ENCODE measurements around the gene GABRR1. TPM values are rescaled to one million over a fixed set of nuclear protein-coding genes. Genes with fewer than 3 reads are reported as not detected.

The GABRR1 gene
- total RNA-seq (2014; rRNA removed; shearing (Covaris generic)) = 0.26 and 0.30 TPM in 2 replicates

DNA sequence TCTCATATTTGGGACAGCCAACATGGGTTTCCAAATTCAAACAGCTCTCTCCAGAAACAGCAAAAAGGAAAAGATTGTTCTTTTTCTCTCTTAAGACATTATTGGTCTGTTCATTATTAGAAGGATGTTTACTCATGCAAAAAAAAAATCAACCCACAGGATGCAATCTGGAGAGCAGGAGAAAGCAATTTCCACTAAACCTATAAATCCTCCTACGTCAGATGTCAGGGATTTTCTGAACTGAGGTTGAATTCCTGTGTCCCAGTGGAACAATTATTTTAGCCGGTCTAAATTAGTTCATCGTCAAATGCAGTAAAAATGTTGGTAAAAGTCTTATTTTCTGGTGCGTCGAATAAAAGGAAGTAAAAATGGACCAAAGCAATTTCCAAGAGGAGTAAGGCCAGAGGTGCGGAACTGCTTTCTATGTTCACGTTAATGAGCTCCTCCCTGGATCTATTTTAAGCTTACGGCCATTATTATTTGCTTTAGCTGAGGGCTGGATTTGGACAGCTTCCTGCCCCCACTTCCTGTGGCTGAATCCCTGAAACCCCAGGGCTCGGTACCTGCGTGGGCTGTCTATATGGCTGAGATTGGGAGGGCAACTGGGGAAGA is at the start of gene GABRR1:
Gene GABRR1, minus strand, starts transcription at position 60 of the 612 bp plus-strand sequence. Its CDS starts 36 bp downstream, at position 24.
- peak; percentile 31 to 53 for DNase-seq
- peaks cover 20% of the 10 kb centered on the region for H3K4me1 ChIP-seq

DNA sequence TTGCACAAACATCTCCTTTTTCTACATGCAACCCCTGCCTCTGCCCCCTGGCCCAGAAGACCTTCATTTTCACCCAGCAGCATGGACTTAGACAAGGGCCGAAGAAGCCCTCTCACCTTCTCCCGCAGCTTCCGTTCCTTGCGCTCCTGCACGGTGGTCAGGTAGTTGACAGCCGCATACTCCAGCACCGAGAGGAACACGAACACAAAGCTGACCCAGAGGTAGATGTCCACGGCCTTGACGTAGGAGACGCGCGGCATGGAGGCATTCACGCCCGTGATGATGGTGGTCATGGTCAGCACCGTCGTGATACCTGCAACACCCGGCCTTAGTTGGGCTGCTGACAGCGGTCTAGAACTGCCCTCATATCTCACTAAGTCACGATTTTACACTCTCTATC is 47.1 kb upstream of the GABRR1 start:
- Histone ChIP-seq H3K4me3 (no peak overlapping the region), H3K36me3 (no peaks in the 10 kb centered on the region), H3K27ac (no peak overlapping the region), H3K27me3 (no peaks in the 10 kb centered on the region), H3K9me3 (replicated peaks) (no peaks in the 10 kb centered on the region), H3K4me1 (peaks cover 3% of the 10 kb centered on the region)
- no peak for DNase-seq

More for the DNA sequence above, at the start of gene GABRR1:
- Histone ChIP-seq H3K9me3 (replicated peaks) (no peaks in the 10 kb centered on the region), H3K27me3 (no peaks in the 10 kb centered on the region), H3K27ac (no peak within 1 kb of the TSS; the same call in 1 of the 2 replicates), H3K36me3 (no peaks in the 10 kb centered on the region), H3K4me3 (peak within 1 kb of the TSS; percentile 39)

DNA sequence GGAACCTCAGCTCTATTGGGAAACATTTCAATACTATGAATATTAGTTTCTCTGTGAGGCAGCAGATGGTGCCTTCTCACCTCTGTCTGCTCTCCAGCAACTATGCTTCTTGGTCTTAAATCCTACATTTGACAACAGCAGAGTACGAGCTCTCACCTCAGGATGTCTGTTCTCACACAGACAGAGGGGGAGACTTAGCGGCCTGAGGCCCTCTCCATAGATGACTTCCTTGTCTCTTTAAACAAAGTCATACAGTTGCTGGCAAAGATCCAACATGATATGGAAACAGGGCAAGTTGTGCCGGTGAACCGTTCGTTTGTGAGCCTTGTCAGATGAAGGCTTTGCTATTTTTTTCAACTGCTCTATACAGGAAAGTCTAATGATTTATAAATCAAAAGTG is 43.7 kb upstream of the GABRR1 start:
- Histone ChIP-seq H3K27ac (no peak overlapping the region), H3K4me3 (no peak overlapping the region), H3K9me3 (replicated peaks) (no peaks in the 10 kb centered on the region), H3K36me3 (no peaks in the 10 kb centered on the region), H3K27me3 (no peaks in the 10 kb centered on the region), H3K4me1 (peaks cover 3% of the 10 kb centered on the region)
- DNase-seq = peak; percentile 22 to 66

DNA sequence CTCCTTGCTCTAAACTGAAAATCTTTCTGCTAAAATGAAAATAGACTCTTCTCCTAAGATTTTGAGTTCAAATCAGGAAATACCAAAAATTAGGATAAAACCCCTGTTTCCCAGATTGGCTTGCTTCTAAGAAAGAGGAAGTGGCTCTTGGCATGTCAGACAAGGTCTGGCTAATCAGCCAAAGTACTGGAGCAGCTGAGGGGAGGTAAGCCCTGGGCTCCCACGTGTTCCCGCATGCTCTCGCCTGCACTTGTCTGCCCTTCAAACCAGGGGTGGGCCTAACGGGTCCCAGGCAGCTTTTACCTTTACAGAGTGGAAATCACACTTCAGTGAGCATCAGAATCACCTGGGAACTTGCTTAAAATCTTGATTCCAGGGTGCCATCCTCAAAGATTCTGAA is 43.2 kb upstream of the GABRR1 start:
- Histone ChIP-seq H3K27ac (no peak overlapping the region), H3K4me3 (no peak overlapping the region), H3K27me3 (no peaks in the 10 kb centered on the region), H3K36me3 (no peaks in the 10 kb centered on the region), H3K4me1 (peaks cover 3% of the 10 kb centered on the region), H3K9me3 (replicated peaks) (no peaks in the 10 kb centered on the region)
- DNase-seq = peak; percentile 45 to 55

DNA sequence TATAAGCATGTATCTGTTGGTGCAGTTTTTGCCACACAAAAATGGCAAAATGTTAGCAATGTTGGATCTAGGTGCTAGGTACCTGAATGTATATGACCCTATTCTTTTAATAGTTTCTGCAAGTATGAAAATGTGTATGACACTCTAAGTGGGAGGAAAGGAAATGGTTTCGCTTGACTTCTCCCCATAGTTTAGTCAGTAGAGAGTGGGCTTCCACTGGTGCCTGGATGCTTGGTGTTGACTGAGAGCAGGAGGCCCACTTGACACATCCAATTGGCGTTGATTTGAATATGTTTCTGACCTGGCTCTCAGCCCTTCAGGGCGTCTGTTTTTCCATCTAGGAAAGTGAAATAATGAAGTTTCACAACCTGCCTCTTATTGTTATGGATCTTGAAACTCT is 41.8 kb upstream of the GABRR1 start:
- H3K4me1 ChIP-seq = peaks cover 3% of the 10 kb centered on the region
- no peak for DNase-seq
- H3K27ac ChIP-seq = no peak overlapping the region
- H3K27me3 ChIP-seq = no peaks in the 10 kb centered on the region
- no peaks in the 10 kb centered on the region for H3K9me3 ChIP-seq (replicated peaks)
- no peaks in the 10 kb centered on the region for H3K36me3 ChIP-seq
- H3K4me3 ChIP-seq = no peak overlapping the region

DNA sequence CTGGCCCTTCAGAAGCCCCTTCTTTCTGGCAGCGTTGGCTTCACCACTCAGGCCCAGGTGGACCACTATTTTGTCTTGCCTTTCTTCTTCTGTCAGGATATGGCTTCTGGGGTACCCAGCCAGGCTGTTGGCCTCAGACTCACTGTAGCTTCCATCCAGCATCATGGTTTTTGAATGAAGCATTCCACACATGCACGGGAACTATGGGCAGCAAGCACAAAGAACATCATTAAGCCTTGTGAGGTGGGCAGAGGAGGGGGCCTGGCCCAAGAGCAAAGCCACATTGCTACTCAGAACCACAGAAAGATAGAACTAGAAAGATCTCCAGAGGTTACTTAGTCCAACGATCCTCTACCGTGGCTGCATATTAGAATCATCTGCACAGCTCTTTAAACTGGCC is 40.6 kb upstream of the GABRR1 start:
- peaks cover 3% of the 10 kb centered on the region for H3K4me1 ChIP-seq
- no peak for DNase-seq
- no peak overlapping the region for H3K4me3 ChIP-seq
- no peak overlapping the region for H3K27ac ChIP-seq
- H3K9me3 ChIP-seq (replicated peaks) = no peaks in the 10 kb centered on the region
- H3K36me3 ChIP-seq = no peaks in the 10 kb centered on the region
- H3K27me3 ChIP-seq = no peaks in the 10 kb centered on the region

DNA sequence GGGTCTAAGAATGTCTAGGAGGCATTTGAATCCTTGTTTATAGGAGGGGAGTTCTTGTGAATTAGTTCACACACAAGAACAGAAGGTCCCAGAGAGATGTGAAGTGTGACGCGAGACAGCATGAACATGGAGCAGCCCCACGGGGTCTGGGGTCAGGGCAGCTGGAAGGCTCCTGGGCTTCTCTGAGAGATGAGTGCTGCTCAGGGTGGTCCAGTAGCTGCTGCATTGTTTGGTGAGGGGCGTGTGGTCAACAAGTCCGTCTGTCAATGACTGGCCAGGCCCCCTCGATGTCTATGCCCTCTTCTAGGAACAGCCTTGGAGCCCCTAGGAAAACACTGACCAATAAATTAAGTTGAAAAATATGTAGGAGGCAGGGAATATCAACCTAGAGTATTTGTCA is 40.2 kb upstream of the GABRR1 start:
- H3K36me3 ChIP-seq = no peaks in the 10 kb centered on the region
- no peaks in the 10 kb centered on the region for H3K9me3 ChIP-seq (replicated peaks)
- H3K27me3 ChIP-seq = no peaks in the 10 kb centered on the region
- peaks cover 3% of the 10 kb centered on the region for H3K4me1 ChIP-seq
- no peak for DNase-seq
- H3K4me3 ChIP-seq = no peak overlapping the region
- no peak overlapping the region for H3K27ac ChIP-seq

DNA sequence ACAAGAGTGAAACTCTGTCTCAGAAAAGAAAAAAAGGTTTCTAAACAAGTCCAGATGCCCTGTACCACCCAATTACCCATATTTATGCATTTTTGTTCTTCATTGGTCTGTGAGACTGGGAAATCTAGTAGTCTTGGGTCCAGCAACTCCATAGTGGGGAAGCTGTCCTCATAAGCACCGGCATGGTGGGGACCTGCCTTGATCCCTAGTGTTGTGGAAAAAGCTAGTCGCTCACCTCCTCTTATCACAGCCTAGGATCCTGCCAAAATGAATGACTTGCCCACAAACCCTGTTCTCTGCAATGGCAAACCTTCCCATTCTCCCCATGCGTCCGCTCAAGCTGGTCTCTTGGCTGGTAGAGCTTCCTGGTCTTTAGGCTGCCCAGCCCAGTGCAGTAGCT is 38.3 kb upstream of the GABRR1 start:
- Histone ChIP-seq H3K4me3 (no peak overlapping the region), H3K27ac (no peak overlapping the region), H3K4me1 (no peaks in the 10 kb centered on the region), H3K36me3 (no peaks in the 10 kb centered on the region), H3K27me3 (no peaks in the 10 kb centered on the region), H3K9me3 (replicated peaks) (no peaks in the 10 kb centered on the region)
- DNase-seq = no peak

DNA sequence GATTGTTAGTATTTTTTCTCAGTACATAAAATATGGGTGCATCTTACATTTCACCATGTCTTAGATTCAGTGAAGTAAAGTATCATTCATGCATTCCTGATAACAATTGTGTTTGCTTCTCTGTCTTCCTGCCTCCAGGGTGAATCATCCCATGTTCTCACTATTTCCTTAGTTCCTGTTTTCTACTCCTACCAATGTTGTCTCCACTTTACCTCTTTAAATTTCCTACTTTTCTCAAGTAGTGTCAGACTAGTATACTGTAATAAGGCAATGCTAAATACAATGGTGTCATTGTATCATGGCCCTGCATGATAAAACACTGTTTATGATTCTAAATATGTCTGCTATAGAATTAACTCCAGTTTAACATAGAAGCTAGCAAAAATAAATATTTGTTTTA is 37.4 kb upstream of the GABRR1 start:
- Histone ChIP-seq H3K36me3 (no peaks in the 10 kb centered on the region), H3K4me1 (no peaks in the 10 kb centered on the region), H3K27ac (no peak overlapping the region), H3K27me3 (no peaks in the 10 kb centered on the region), H3K4me3 (no peak overlapping the region), H3K9me3 (replicated peaks) (no peaks in the 10 kb centered on the region)
- DNase-seq = no peak

DNA sequence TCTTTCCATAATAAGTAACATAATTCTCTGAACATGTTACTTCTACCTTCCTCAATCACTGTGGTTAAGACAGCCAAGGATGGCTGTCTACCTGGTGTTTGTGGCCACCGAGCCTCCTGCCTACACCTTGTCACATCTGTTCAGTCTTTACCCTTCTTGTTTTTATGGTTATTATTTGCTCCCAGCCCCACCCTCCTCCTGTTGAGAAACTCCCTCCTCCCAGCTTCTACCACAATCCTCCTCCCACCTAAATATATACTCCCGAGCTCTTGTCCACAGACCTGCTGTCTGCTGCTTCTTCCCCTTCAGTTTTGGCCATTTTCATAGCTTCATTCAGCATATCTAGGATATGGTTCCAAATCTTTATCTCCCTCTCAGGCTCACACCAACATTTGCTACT is 35.7 kb upstream of the GABRR1 start:
- DNase-seq = no peak
- Histone ChIP-seq H3K9me3 (replicated peaks) (no peaks in the 10 kb centered on the region), H3K4me3 (no peak overlapping the region), H3K4me1 (no peaks in the 10 kb centered on the region), H3K27me3 (no peaks in the 10 kb centered on the region), H3K27ac (no peak overlapping the region), H3K36me3 (no peaks in the 10 kb centered on the region)

DNA sequence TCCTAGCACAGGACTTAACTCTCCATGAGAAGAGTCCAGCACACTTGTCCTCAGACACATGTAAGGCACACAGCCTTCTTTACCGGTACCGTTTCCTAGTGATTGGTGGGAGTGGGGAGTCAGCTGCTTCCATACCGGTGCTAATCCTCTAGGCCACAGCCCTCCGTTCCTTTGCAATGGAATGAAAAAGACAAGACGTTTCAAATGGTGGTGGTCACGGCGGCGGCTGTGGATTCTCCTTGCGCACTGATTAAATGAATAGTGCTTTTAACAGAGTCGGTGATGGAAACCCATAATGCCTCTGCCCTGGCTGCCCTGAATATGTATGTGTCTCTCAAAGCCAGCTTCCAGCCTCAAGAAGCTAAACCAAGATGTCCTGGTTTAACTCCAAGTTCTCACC is 34.8 kb upstream of the GABRR1 start:
- Histone ChIP-seq H3K36me3 (no peaks in the 10 kb centered on the region), H3K4me1 (no peaks in the 10 kb centered on the region), H3K27me3 (no peaks in the 10 kb centered on the region), H3K4me3 (no peak overlapping the region), H3K9me3 (replicated peaks) (no peaks in the 10 kb centered on the region), H3K27ac (no peak overlapping the region)
- DNase-seq = no peak

DNA sequence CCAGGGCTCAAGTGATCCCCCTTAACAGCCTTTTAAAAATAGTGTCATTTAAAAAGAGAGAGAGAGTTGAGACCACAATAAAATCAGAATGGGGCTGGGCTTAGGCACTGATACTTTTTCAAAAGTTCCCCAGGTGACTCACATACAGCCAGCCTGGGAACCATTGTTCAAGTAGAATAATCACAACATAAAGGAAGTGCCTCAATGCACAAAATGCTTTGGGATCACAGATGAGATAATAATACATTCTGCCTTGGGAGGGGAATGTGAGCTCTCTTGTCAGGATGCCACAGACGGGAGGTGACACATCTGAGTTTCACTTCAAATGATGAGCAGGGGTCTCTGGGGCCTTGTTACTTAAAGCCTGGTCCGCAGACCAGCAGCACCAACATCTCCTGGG is 34.0 kb upstream of the GABRR1 start:
- no peak for DNase-seq
- Histone ChIP-seq H3K27ac (no peak overlapping the region), H3K9me3 (replicated peaks) (no peaks in the 10 kb centered on the region), H3K27me3 (no peaks in the 10 kb centered on the region), H3K4me1 (no peaks in the 10 kb centered on the region), H3K4me3 (no peak overlapping the region), H3K36me3 (no peaks in the 10 kb centered on the region)

DNA sequence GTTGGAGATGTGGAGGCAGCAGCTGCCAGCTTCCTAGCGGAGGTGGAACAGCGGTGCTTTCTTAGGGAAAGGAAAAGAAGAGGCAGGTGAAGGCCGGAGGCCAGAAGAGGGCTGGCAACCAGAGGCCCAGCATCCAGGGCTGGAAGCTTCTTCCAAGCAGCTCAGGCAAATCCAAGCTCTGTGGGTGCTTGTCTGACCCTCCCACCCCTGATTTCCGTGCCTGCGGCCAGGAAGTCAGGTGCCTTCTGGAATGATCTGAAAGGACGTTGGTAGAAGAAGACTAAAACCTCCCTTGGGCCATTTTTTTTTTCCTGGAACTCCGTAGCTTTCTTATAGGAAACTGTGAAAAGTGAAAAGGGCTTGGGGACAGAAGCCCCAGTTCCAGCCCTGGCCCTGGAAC is 33.1 kb upstream of the GABRR1 start:
- Histone ChIP-seq H3K27me3 (no peaks in the 10 kb centered on the region), H3K4me1 (no peaks in the 10 kb centered on the region), H3K36me3 (no peaks in the 10 kb centered on the region), H3K27ac (no peak overlapping the region), H3K4me3 (no peak overlapping the region), H3K9me3 (replicated peaks) (no peaks in the 10 kb centered on the region)
- DNase-seq = no peak

DNA sequence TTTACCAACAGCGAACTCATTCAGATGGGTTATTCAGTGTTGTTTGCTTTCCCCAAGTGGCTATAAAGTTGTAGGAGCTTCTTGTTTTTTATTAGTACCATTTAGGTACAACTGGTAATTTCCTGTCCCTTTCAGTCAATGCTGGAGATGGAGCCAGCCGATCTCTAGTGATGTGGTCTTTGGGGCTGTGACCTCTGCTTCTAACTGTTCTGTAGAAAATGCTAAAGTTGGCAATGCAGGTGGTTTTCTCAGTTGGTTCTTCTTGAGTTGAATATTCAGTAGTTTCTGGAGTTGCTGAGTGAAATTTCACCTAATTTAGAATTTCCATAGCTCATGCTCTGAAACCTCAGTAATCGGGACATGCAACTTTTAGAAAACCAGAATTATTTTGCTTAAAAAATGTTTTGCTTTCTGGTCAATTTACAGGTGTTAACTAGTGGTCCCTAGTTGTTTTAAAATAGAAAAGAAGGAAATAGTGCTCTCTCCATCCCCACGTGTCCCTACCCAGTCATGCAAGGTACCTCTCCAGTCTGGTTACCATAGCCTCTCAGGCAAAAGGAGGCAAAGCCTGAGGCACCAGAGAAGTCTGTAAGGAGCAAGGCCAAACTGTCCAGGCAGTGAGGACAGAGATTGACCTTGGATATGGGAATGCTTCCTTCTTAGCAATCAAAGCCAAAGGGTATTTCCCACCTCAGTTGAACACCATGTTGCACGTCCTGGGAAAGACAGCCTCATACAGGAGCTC is 27.3 kb upstream of the GABRR1 start:
- H3K27ac ChIP-seq = no peak overlapping the region
- H3K9me3 ChIP-seq (replicated peaks) = no peaks in the 10 kb centered on the region
- H3K36me3 ChIP-seq = no peaks in the 10 kb centered on the region
- no peaks in the 10 kb centered on the region for H3K27me3 ChIP-seq
- no peak overlapping the region for H3K4me3 ChIP-seq
- DNase-seq = no peak
- peaks cover 13% of the 10 kb centered on the region for H3K4me1 ChIP-seq

DNA sequence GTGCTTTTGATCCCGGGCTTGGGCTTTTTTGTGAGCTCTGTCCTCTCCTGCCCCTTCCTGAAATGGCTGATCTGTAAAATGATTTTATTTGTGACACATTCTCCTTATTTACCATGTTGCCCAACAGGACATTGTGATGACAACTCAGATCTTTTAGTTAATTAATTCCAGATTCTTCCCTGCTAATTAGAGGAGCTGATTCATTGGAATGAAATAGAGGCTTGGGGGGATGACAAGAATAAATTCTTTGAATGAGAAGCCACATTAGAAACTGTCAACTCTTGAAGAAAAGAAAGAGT is 26.1 kb upstream of the GABRR1 start:
- H3K27ac ChIP-seq = 0 out of 2 replicates have a peak overlapping the region, but pooled peaks have one; percentile 2
- no peaks in the 10 kb centered on the region for H3K36me3 ChIP-seq
- H3K27me3 ChIP-seq = no peaks in the 10 kb centered on the region
- H3K9me3 ChIP-seq (replicated peaks) = no peaks in the 10 kb centered on the region
- H3K4me1 ChIP-seq = peaks cover 13% of the 10 kb centered on the region
- H3K4me3 ChIP-seq = no peak overlapping the region
- no peak for DNase-seq
